Effector memory CD4-positive, alpha-beta T cell (primary cell): ENCODE data around the gene GP5.

Source experiments
- DNase-seq, 3 donors: peaks; one replicate each; pipeline ENCODE4 v3.0.0-alpha.2; 2020
- H3K27ac ChIP-seq: 2 replicates; pipeline ENCODE4 v1.7.0; 2013; ENCODE audit warnings: mild to moderate bottlenecking, low read length, moderate library complexity; ENCODE audit not compliant: insufficient read depth, poor library complexity, severe bottlenecking
- H3K27me3 ChIP-seq: replicated peaks from 2 replicates; pipeline ENCODE4 v1.7.0; 2013; ENCODE audit warnings: mild to moderate bottlenecking, low read length; ENCODE audit not compliant: insufficient read depth, control insufficient read depth, poor library complexity, severe bottlenecking
- H3K36me3 ChIP-seq: 2 replicates; pipeline ENCODE4 v1.7.0; 2013; ENCODE audit warnings: mild to moderate bottlenecking, low read length, moderate library complexity; ENCODE audit not compliant: control insufficient read depth, insufficient read depth
- H3K4me1 ChIP-seq: 2 replicates; pipeline ENCODE4 v1.7.0; 2013; ENCODE audit warnings: low read length, mild to moderate bottlenecking; ENCODE audit not compliant: control insufficient read depth, insufficient read depth, poor library complexity, severe bottlenecking
- H3K4me3 ChIP-seq: 2 replicates; pipeline ENCODE4 v1.7.0; 2013; ENCODE audit warnings: low read length, low read depth, mild to moderate bottlenecking; ENCODE audit not compliant: insufficient read depth, poor library complexity, severe bottlenecking
- H3K9me3 ChIP-seq: 2 replicates; pipeline ENCODE4 v1.7.0; 2013; ENCODE audit warnings: mild to moderate bottlenecking, low read length, moderate library complexity; ENCODE audit not compliant: control insufficient read depth

GP5 gene

GRCh38 chr3:194381460-194381875, 17.6 kb downstream of the GP5 start:
- DNase-seq: no peak
- Histone ChIP-seq H3K36me3 (no peaks in the 10 kb centered on the region), H3K4me3 (no peak overlapping the region), H3K9me3 (no peaks in the 10 kb centered on the region), H3K27ac (no peak overlapping the region), H3K27me3 (peaks cover 7% of the 10 kb centered on the region), H3K4me1 (no peaks in the 10 kb centered on the region)

DNA sequence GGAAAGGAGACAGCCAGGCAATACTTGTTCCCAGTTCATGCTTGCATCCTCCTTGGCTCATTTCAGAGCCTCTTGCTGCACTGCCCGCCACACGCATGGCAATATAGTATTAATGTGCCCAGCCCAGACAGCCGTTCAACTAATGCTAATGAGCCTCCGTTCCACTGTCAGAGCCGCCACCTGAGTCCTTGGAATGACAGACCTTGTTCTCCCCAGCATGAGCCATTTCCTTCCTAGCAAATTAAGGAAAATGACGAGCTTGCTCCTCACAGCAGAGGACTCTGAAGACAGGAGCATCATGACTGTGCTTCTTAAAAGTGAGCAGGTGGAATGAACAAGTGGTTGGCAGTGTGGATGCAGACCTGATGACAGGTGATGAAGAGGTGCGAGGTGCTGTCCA, 18.7 kb downstream of the GP5 start:
- Histone ChIP-seq H3K9me3 (no peaks in the 10 kb centered on the region), H3K27me3 (peaks cover 7% of the 10 kb centered on the region), H3K36me3 (no peaks in the 10 kb centered on the region), H3K4me1 (no peaks in the 10 kb centered on the region), H3K4me3 (no peak overlapping the region), H3K27ac (no peak overlapping the region)
- no peak for DNase-seq

- Histone ChIP-seq H3K36me3 (no peaks in the 10 kb centered on the region), H3K27me3 (peaks cover 7% of the 10 kb centered on the region), H3K9me3 (no peaks in the 10 kb centered on the region), H3K4me3 (no peak overlapping the region), H3K4me1 (no peaks in the 10 kb centered on the region), H3K27ac (no peak overlapping the region)
- DNase-seq: no peak
Observed at GRCh38 chr3:194379651-194380050, 19.4 kb downstream of the GP5 start.

- no peaks in the 10 kb centered on the region for H3K9me3 ChIP-seq
- no peak for DNase-seq
- no peak overlapping the region for H3K27ac ChIP-seq
- no peak overlapping the region for H3K4me3 ChIP-seq
- H3K4me1 ChIP-seq: no peaks in the 10 kb centered on the region
- no peaks in the 10 kb centered on the region for H3K36me3 ChIP-seq
- H3K27me3 ChIP-seq: peaks cover 7% of the 10 kb centered on the region
Observed at GRCh38 chr3:194379231-194379630, 19.8 kb downstream of the GP5 start.

GRCh38 chr3:194377708-194378107, 21.4 kb downstream of the GP5 start:
- Histone ChIP-seq H3K4me3 (no peak overlapping the region), H3K9me3 (no peaks in the 10 kb centered on the region), H3K27me3 (peaks cover 10% of the 10 kb centered on the region), H3K4me1 (no peaks in the 10 kb centered on the region), H3K36me3 (no peaks in the 10 kb centered on the region), H3K27ac (no peak overlapping the region)
- DNase-seq: no peak

GRCh38 chr3:194376241-194376560, 22.9 kb downstream of the GP5 start:
- Histone ChIP-seq H3K9me3 (no peaks in the 10 kb centered on the region), H3K27ac (no peak overlapping the region), H3K36me3 (no peaks in the 10 kb centered on the region), H3K4me3 (no peak overlapping the region), H3K27me3 (peaks cover 10% of the 10 kb centered on the region), H3K4me1 (no peaks in the 10 kb centered on the region)
- no peak for DNase-seq

- Histone ChIP-seq H3K27ac (no peak overlapping the region), H3K36me3 (no peaks in the 10 kb centered on the region), H3K9me3 (no peaks in the 10 kb centered on the region), H3K4me3 (no peak overlapping the region), H3K27me3 (peaks cover 10% of the 10 kb centered on the region), H3K4me1 (no peaks in the 10 kb centered on the region)
- no peak for DNase-seq
Observed at GRCh38 chr3:194375473-194376240, 23.4 kb downstream of the GP5 start.

GRCh38 chr3:194374935-194375334, 24.1 kb downstream of the GP5 start:
- H3K9me3 ChIP-seq: no peaks in the 10 kb centered on the region

DNA sequence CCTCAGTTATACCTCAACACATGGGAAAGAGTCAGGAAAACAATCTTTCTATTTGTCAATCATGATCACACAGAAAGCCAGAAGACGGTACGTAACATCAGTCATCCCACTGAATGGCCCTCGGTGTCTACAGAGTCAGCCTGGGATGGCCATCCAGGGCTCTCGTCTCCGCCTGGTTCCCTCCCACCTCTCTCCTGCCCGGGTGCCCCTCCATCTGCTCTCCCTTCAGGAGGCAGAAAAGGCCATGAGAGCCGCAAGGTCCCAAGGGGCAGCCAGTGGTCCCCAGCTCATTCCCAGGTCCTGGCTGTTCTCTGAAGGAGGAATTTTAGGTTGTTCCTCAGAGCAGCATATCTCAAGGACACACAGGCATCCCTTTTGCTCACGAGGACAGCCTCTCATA, 25.2 kb downstream of the GP5 start:
- Histone ChIP-seq H3K27ac (no peak overlapping the region), H3K4me3 (no peak overlapping the region), H3K36me3 (no peaks in the 10 kb centered on the region)

More at GRCh38 chr3:194374935-194375334, 24.1 kb downstream of the GP5 start:
- no peak for DNase-seq
- no peak overlapping the region for H3K27ac ChIP-seq
- no peak overlapping the region for H3K4me3 ChIP-seq
- peaks cover 7% of the 10 kb centered on the region for H3K27me3 ChIP-seq
- H3K36me3 ChIP-seq: no peaks in the 10 kb centered on the region
- H3K4me1 ChIP-seq: no peaks in the 10 kb centered on the region

GRCh38 chr3:194373028-194373427, 26.0 kb downstream of the GP5 start:
- no peak overlapping the region for H3K4me3 ChIP-seq
- H3K9me3 ChIP-seq: no peaks in the 10 kb centered on the region
- DNase-seq: no peak
- H3K27ac ChIP-seq: no peak overlapping the region
- H3K4me1 ChIP-seq: no peaks in the 10 kb centered on the region
- peaks cover 9% of the 10 kb centered on the region for H3K27me3 ChIP-seq
- H3K36me3 ChIP-seq: no peaks in the 10 kb centered on the region

More for the DNA sequence above, 25.2 kb downstream of the GP5 start:
- Histone ChIP-seq H3K27me3 (peaks cover 7% of the 10 kb centered on the region), H3K4me1 (no peaks in the 10 kb centered on the region), H3K9me3 (no peaks in the 10 kb centered on the region)
- no peak for DNase-seq
